HG03139 (cell line): ENCODE results near the gene CPD.

ENCODE experiments used
- ATAC-seq: cut with Tn5 transposase; IDR thresholded peaks from one replicate; pipeline ENCODE4 v1.9.1; 2021; ENCODE audit not compliant: unreplicated experiment

The CPD gene

DNA sequence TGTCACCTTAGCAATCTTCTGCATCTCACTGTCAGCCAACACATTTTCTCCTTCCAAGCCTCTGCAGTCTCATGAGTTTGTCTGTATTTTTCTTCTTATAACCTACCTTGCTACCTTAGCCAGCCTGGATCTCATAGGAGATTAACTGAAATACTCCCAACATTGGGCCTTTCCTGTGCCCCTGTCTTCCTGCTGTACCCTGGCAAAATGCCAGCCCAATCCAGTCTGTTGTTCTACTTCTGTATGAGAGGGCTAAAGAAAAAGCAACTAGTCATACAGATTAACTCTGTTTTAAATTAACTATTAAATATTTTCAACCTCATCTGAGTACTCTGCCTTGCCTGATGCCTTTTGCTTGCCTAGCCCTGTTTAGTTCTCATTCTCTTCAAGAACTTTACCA lies 116.9 kb downstream of the CPD start:
- no peak for ATAC-seq

DNA sequence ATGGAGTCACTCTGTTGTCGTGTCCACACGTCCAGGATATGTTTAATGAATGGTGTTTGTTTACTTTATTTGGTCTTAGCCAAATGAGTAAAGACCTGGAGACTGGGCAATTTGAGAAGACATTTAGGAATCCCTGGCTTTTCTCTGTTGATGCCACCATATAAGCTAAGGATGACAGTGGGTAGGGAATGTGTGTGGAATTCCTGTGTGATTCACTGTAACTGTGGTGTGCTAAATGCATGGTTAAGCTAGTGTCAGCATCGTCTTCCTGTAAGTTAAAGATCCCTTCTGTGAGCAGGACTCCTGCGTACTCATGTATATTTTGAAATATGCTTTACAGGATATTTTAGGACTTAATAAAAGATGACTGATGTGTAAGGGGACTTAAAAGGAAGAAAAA lies 124.8 kb downstream of the CPD start:
- ATAC-seq, result no peak

DNA sequence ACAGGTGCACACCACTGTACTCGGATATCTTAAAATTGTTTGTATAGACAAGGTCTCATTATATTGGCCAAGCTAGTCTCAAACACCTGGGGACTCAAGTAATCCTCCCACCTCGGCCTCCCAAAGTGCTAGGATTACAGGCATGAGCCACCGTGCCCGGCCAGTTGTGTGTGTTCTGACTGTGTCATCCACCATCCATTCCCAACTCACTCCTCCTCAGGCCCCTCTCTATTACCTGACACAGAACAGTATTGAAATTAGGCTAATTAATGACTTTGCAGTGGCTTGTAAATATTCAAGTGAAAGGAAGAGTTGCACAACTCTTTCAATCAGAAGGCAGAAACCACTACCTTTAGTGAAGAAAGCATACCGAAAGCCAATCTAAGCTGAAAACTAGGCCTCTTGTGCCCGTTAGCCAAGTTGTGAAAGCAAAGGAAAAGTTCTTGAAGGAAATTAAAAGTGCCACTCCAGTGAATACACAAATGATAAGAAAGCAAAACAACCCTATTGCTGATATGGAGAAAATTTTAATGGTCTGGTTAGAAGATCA lies 127.2 kb downstream of the CPD start:
- no peak for ATAC-seq

DNA sequence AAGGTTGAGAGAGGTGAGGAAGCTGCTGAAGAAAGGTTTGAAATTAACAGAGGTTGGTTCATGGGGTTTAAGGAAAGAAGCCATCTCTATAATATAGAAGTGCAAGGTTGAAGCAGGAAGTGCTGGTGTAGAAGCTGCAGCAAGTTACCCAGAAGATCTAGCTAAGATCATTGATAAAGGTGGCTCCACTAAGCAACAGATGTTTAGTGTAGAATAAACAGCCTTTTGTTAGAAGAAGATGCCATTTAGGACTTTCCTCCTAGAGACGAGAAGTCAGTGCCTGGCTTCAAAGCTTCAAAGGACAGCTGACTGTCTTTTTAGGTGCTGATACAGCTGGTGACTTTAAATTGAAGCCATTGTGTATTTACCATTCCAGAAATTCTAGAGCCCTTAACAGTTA lies 127.8 kb downstream of the CPD start:
- no peak for ATAC-seq

DNA sequence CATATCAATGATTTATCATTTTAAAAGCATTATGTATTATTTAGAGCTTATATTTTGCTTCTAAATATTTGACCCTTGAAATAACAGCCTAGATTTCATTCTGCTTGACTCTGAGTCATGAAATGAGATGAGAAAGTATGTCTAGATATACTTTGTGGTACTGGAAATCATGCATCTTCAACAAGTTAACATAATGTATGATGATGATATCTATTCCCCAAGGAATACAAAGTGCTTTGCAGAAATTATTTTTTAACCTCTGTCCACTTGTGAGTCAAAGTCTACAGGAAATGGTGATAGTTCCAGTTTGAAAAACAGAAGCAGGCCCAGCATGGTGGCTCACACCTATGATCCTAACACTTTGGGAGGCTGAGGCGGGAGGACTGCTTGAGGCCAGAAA lies 134.6 kb downstream of the CPD start:
- no peak for ATAC-seq

DNA sequence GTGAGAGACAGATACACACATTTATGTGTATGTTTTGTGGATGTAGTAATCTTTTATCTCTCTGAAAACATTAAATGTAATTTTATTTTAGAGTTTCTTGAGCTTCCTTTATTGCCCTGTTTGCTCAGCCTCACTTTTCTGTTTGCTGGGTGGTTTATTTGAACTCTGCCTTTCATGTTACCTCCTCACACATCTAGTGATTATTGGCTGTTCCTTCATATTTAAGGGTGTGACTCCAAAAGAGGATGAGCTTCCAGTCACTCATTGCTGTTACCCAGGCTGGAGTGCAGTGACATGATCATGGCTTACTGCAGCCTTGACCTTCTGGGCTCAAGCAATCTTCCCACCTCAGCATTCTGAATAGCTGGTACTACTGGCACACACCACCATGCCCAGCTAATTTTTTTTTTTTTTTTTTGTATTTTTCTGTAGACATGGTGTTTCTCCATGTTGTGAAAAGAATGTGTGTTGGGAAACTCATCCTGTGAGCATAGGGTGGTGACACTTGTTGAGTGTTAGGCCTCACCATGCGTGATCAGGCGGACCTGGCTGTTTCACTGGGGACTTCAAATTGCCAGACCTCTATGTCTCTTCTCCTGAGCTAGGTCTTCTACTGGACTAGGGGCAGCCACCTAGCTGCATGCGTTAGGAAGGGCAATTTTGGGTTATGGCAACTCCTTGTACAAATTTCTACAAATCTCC lies 136.3 kb downstream of the CPD start:
- no peak for ATAC-seq

DNA sequence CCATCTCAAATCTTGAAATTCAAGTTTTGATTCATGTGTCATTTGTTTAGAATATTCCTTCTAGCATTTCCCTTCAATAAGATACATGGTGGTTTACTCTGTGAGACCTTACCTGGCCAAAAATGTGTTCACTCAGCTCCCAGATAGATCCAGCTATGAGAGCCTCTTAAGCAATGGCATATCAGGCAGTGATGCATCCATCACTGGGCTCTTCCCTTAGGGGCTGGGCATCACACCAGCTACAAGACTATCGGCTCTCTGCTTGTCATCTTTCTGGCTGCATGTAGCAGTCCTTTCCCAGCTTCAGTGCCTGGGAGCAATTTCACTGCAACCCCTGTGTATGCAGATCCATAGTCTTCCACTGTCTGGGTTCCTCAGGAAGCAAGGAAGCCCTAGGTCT lies 139.1 kb downstream of the CPD start:
- no peak for ATAC-seq

DNA sequence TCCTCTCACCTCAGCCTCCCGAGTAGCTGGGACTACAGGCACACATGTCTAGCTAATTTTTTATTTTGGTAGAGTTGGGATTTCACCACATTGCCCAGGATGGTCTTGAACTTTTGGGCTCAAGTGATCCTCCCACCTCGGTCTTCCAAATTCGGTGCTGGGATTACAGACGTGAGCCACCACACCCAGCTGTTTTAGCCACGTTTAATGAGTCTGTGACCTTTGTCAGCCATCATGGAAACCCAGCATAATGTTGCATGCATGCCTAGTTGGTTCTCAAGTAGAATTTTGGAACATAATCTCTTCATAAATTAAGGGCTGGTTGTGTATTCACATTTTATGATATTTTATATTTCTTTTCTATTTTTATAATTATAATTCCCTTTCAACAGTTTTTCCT lies 140.4 kb downstream of the CPD start:
- ATAC-seq, result no peak
